HCT116 (cell line): ENCODE measurements around the gene SIGLEC7. TPM values are rescaled to one million over a fixed set of nuclear protein-coding genes. Genes with fewer than 3 reads are reported as not detected.

Experiments used
- ATAC-seq: fragments of 200-7000 bp; cut with Tn5 transposase; 2 replicates; pipeline ENCODE4 v1.9.1; 2020; ENCODE audit warnings: mild to moderate bottlenecking, moderate library complexity
- BruUV-seq: library from RNA; stranded (reverse); fragments of 400-500 nt; replicated peaks from 2 replicates; lab custom pipeline; 2021; lab: Mats Ljungman, UMichigan
- CTCF ChIA-PET: fragments of 300-600 bp; sonication (Branson Sonifier 250); formaldehyde crosslinking; loops from one replicate; lab custom pipeline; 2021; ENCODE audit warnings: antibody characterized with exemption; lab: Charles Lee
- POLR2A ChIA-PET: fragments of 300-600, 350-600 bp; sonication (Branson Sonifier 250); formaldehyde crosslinking; loops from one replicate; lab custom pipeline; 2021; ENCODE audit warnings: antibody characterized with exemption; lab: Charles Lee
- RAD21 ChIA-PET, 2 experiments: fragments of 300-600 bp; sonication (Branson Sonifier 250); formaldehyde crosslinking; loops; one replicate each; lab custom pipeline; 2023; ENCODE audit warnings: low total read pairs in 2 of 2; ENCODE audit not compliant: uncharacterized antibody in 2 of 2, unreplicated experiment in 2 of 2, low non-redundant PET in 1 of 2; lab: Charles Lee
- DNase-seq: peaks from one replicate; pipeline ENCODE4 v3.0.0-alpha.2; 2010; ENCODE audit warnings: low read depth, low spot score
- H2AFZ ChIP-seq: fragments of 200-600 bp; shearing (Covaris generic), sonication (generic); 2 replicates; pipeline ENCODE4 v1.6.1; 2017; ENCODE audit warnings: low read depth, mixed run types, mixed read lengths, antibody characterized with exemption, low read length; ENCODE audit not compliant: poor library complexity, severe bottlenecking
- H3K27ac ChIP-seq: 2 replicates; pipeline ENCODE4 v1.5.1; 2012; ENCODE audit warnings: low read depth, low read length
- H3K27me3 ChIP-seq: fragments of 200-600 bp; sonication (generic); 2 replicates; pipeline ENCODE4 v1.6.1; 2016; ENCODE audit warnings: mixed run types, low read length, mixed read lengths; ENCODE audit not compliant: insufficient read depth
- H3K36me3 ChIP-seq, 2 experiments: fragments of 200-500 bp in 1 of 2; fragments of 200-600 bp in 1 of 2; sonication (Bioruptor generic) in 1 of 2; sonication (generic) in 1 of 2; 2 replicates each; pipeline versions ENCODE4 v1.5.1 to v1.6.1; 2014 to 2016; ENCODE audit warnings: low read length in 2 of 2, inconsistent platforms in 1 of 2, mixed read lengths in 1 of 2, mixed run types in 1 of 2; ENCODE audit not compliant: insufficient read depth in 2 of 2, control insufficient read depth in 1 of 2
- H3K4me1 ChIP-seq, 2 experiments: fragments of 200-600 bp in 1 of 2; sonication (generic) in 1 of 2; 2 replicates each; pipeline versions ENCODE4 v1.5.1 to v1.6.1; 2012 to 2017; ENCODE audit warnings: low read length in 2 of 2, inconsistent platforms in 1 of 2, mild to moderate bottlenecking in 1 of 2, mixed read lengths in 1 of 2, mixed run types in 1 of 2, moderate library complexity in 1 of 2; ENCODE audit not compliant: insufficient read depth in 2 of 2, control insufficient read depth in 1 of 2
- H3K4me2 ChIP-seq: fragments of 200-600 bp; sonication (generic); 2 replicates; pipeline ENCODE4 v1.6.1; 2017; ENCODE audit warnings: mixed run types, low read length, mixed read lengths
- H3K4me3 ChIP-seq, 2 experiments: fragments of 200-600 bp in 1 of 2; sonication (generic) in 1 of 2; replicated peaks in 1 of 2; 2 replicates each; pipeline ENCODE4 v1.5.1; 2011 to 2016; ENCODE audit warnings: low read length in 2 of 2, control low read depth in 1 of 2, low read depth in 1 of 2, mild to moderate bottlenecking in 1 of 2, mixed read lengths in 1 of 2, mixed run types in 1 of 2
- H3K79me2 ChIP-seq: fragments of 200-600 bp; sonication (generic); 2 replicates; pipeline ENCODE4 v1.6.1; 2017; ENCODE audit warnings: mild to moderate bottlenecking, mixed run types, low read length, moderate library complexity, mixed read lengths; ENCODE audit not compliant: insufficient read depth
- H3K9ac ChIP-seq: fragments of 200-600 bp; sonication (generic); 2 replicates; pipeline ENCODE4 v1.6.1; 2016; ENCODE audit warnings: low read length, mixed read lengths
- H3K9me2 ChIP-seq: fragments of 200-600 bp; sonication (generic), shearing (Covaris generic); 2 replicates; pipeline ENCODE4 v1.6.1; 2017; ENCODE audit warnings: mixed run types, mild to moderate bottlenecking, moderate library complexity; ENCODE audit not compliant: insufficient read depth
- H3K9me3 ChIP-seq, 2 experiments: fragments of 200-500 bp in 1 of 2; fragments of 200-600 bp in 1 of 2; sonication (Bioruptor generic) in 1 of 2; sonication (generic) in 1 of 2; 2 replicates each; pipeline ENCODE4 v1.6.1; 2014 to 2017; ENCODE audit warnings: low read length in 2 of 2, mixed read lengths in 2 of 2, inconsistent platforms in 1 of 2, low read depth in 1 of 2, mild to moderate bottlenecking in 1 of 2, mixed run types in 1 of 2, moderate library complexity in 1 of 2; ENCODE audit not compliant: control insufficient read depth in 1 of 2, insufficient read depth in 1 of 2
- H4K20me1 ChIP-seq: fragments of 200-600 bp; sonication (generic), shearing (Covaris generic); 2 replicates; pipeline ENCODE4 v1.6.1; 2017; ENCODE audit warnings: mixed run types, mild to moderate bottlenecking, moderate library complexity; ENCODE audit not compliant: insufficient read depth
- CTCF ChIP-seq, 3 experiments: fragments of 200-600 bp in 1 of 3; sonication (generic) in 1 of 3; IDR thresholded peaks in 2 of 3; conservative IDR thresholded peaks in 1 of 3; 2 replicates each; pipeline ENCODE4 v1.5.1; 2012 to 2017; ENCODE audit warnings: low read depth in 2 of 3, low read length in 2 of 3, antibody characterized with exemption in 1 of 3, borderline replicate concordance in 1 of 3, control low read depth in 1 of 3, mild to moderate bottlenecking in 1 of 3, mixed read lengths in 1 of 3, mixed run types in 1 of 3, moderate library complexity in 1 of 3; ENCODE audit not compliant: insufficient read depth in 1 of 3
- EGR1 ChIP-seq: IDR thresholded peaks from 2 replicates; pipeline ENCODE4 v1.6.1; 2012; ENCODE audit warnings: low read depth
- MAX ChIP-seq: IDR thresholded peaks from 2 replicates; pipeline ENCODE4 v1.6.1; 2012
- RAD21 ChIP-seq: IDR thresholded peaks from 2 replicates; pipeline ENCODE4 v1.6.1; 2012; ENCODE audit warnings: low read depth, mild to moderate bottlenecking
- REST ChIP-seq: IDR thresholded peaks from 2 replicates; pipeline ENCODE4 v1.6.1; 2012; ENCODE audit warnings: low read depth
- SRF ChIP-seq: IDR thresholded peaks from 2 replicates; pipeline ENCODE4 v1.6.1; 2012; ENCODE audit warnings: low read depth
- intact Hi-C: fragments of 100-400 bp; cut with micrococcal nuclease; formaldehyde crosslinking; loops from 2 replicates; pipeline ENCODE4 v1.10.0; 2022
- total RNA-seq: library from RNA; stranded (reverse); gene quantifications from one replicate; pipeline ENCODE4 v1.2.1, GENCODE V29; 2021; ENCODE audit not compliant: unreplicated experiment

The SIGLEC7 gene
- total RNA-seq, 1 experiment from 2014 or later, result not detected

- ChIA-PET RAD21 (no interaction called here), CTCF (no interaction called here), POLR2A (no interaction called here)
- Histone ChIP-seq H2AFZ (no peak overlapping the region), H3K4me1 (no peaks in the 10 kb centered on the region), H3K36me3 (no peaks in the 10 kb centered on the region), H3K79me2 (no peaks in the 10 kb centered on the region), H3K9me2 (no peaks in the 10 kb centered on the region), H3K4me2 (no peak overlapping the region), H3K27ac (no peak overlapping the region), H3K4me3 (no peak overlapping the region), H3K9me3 (no peaks in the 10 kb centered on the region), H4K20me1 (no peaks in the 10 kb centered on the region), H3K9ac (no peak overlapping the region), H3K27me3 (no peaks in the 10 kb centered on the region)
- no TSS peak for BruUV-seq
- intact Hi-C loops, result no loop called here
- ATAC-seq (no peak), DNase-seq (no peak)
- TF ChIP-seq REST (no peak), RAD21 (no peak), CTCF (IDR thresholded peaks at IDR 0.05 in 2 of 3, conservative IDR thresholded peaks at IDR 0.05 in 1 of 3; ENCODE audit: borderline replicate concordance in 1 of 3, insufficient read depth in 1 of 3, low read depth in 2 of 3, low read length in 2 of 3) (no peak), MAX (no peak), SRF (no peak), EGR1 (no peak)
- TF ChIP-seq, all 23 proteins: peak for 0
Observed at GRCh38 chr19:51146751-51147150, 4.7 kb downstream of the SIGLEC7 start.
